ENCODE measurements around the gene SLC1A4.

SLC1A4 gene

GRCh38 chr2:65067806-65068553 lies 78.8 kb downstream of the SLC1A4 start:
- TF ChIP-seq CTCF (conservative IDR thresholded peaks at IDR 0.05; ENCODE audit: low read depth): no peak
- POLR2A ChIA-PET (ENCODE audit: low non-redundant PET): no interaction called here
- no peak for DNase-seq (ENCODE audit: low spot score)
- H3K27ac ChIP-seq: peak overlapping the region; percentile 93
- CTCF ChIA-PET: interaction anchor here (0.5 to 0.6 kb wide), 2 partner anchors 13 to 118 kb away, joined by 3 to 5 read pairs; no protein-coding TSS in a partner anchor

GRCh38 chr2:65069439-65069824 lies 80.2 kb downstream of the SLC1A4 start:
- peak overlapping the region; percentile 93 for H3K27ac ChIP-seq
- ChIA-PET POLR2A (ENCODE audit: low non-redundant PET) (no interaction called here), CTCF (interaction anchor here (0.6 kb wide), 1 partner anchor 99 kb away, joined by 6 read pairs; no protein-coding TSS in a partner anchor)
- DNase-seq (ENCODE audit: low spot score): no peak
- TF ChIP-seq CTCF (conservative IDR thresholded peaks at IDR 0.05; ENCODE audit: low read depth): no peak

- ChIA-PET POLR2A (ENCODE audit: low non-redundant PET) (interaction anchor here (0.6 kb wide), 1 partner anchor 42 kb away, joined by 8 read pairs; no protein-coding TSS in a partner anchor), CTCF (no interaction called here)
- peak; percentile 46 for DNase-seq (ENCODE audit: low spot score)
- TF ChIP-seq CTCF (conservative IDR thresholded peaks at IDR 0.05; ENCODE audit: low read depth): no peak
- peak overlapping the region; percentile 93 for H3K27ac ChIP-seq
These were observed 81.1 kb downstream of the SLC1A4 start for GRCh38 chr2:65070172-65070830.

GRCh38 chr2:65070856-65071255 lies 81.7 kb downstream of the SLC1A4 start:
- no peak for TF ChIP-seq CTCF (conservative IDR thresholded peaks at IDR 0.05; ENCODE audit: low read depth)
- DNase-seq (ENCODE audit: low spot score): no peak
- H3K27ac ChIP-seq: peak overlapping the region; percentile 93
- ChIA-PET POLR2A (ENCODE audit: low non-redundant PET) (no interaction called here), CTCF (interaction anchor here (0.6 to 1.8 kb wide), 2 partner anchors 98 to 162 kb away, joined by 5 read pairs; no protein-coding TSS in a partner anchor)

- peak overlapping the region; percentile 93 for H3K27ac ChIP-seq
- POLR2A ChIA-PET (ENCODE audit: low non-redundant PET): no interaction called here
- CTCF ChIA-PET: interaction anchor here (0.6 to 1.8 kb wide), 2 partner anchors 97 to 162 kb away, joined by 5 read pairs; no protein-coding TSS in a partner anchor
- TF ChIP-seq CTCF (conservative IDR thresholded peaks at IDR 0.05; ENCODE audit: low read depth): no peak
- DNase-seq (ENCODE audit: low spot score): no peak
These were observed 82.4 kb downstream of the SLC1A4 start for GRCh38 chr2:65071499-65072180.

Measured in RWPE1 (cell line).